ENCODE results near the gene VMO1. TPM values are rescaled to one million over a fixed set of nuclear protein-coding genes. Genes with fewer than 3 reads are reported as not detected.

The VMO1 gene
- total RNA-seq, 1 experiment from 2014 or later: 0.59 TPM

GRCh38 chr17:4772235-4772613 is 13.9 kb downstream of the VMO1 start:
- peaks cover 13% of the 10 kb centered on the region for H3K4me1 Mint-ChIP-seq (ENCODE audit: low read depth, unreplicated experiment)
- BruUV-seq (replicated peaks): no TSS peak
- no peaks in the 10 kb centered on the region for H3K36me3 Mint-ChIP-seq (ENCODE audit: insufficient read depth, unreplicated experiment)

DNA sequence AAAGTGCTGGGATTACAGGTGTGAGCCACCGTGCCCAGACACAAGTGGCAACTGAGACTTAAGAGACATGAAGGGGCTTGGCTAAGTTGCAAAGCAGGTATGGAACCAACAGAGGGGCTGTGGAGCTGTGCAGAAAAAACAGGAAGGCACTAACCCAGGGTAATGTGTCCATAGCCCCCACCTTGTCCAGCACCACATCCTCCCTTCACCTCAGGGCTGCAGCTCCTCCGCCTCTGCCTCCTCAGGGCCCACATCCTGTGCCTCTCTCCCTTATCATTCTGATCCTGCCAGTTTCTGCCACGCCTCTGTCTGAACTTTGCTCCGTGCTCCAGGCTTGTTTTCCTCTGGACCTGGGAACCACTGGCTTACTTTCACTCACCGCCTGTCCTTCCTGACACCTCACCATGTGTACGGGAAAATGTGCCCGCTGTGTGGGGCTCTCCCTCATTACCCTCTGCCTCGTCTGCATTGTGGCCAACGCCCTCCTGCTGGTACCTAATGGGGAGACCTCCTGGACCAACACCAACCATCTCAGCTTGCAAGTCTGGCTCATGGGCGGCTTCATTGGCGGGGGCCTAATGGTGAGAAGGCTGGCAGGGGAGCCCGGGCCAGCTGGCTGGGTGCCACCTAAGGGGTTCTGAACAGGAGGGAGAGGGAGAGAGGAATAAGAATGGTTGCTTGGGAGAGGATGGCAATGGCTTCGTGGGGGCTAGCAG is 14.5 kb downstream of the VMO1 start, which contains the start of gene TM4SF5:
TM4SF5 (plus strand) TSS at position 368 of the 716 bp plus-strand sequence; CDS start at position 405, 37 bp downstream.
- no TSS peak for BruUV-seq (replicated peaks)
- peak; percentile 34 for DNase-seq
- CTCF ChIA-PET: interaction anchor here (0.6 to 1.3 kb wide), 2 partner anchors 18 to 207 kb away, joined by 4 to 6 read pairs; no protein-coding TSS in a partner anchor

More at GRCh38 chr17:4772235-4772613, 13.9 kb downstream of the VMO1 start:
- intact Hi-C loops (cut with micrococcal nuclease; ENCODE audit: unreplicated experiment): no loop called here
- Mint-ChIP-seq H3K27ac (ENCODE audit: unreplicated experiment) (no peak overlapping the region), H3K27me3 (ENCODE audit: unreplicated experiment) (peaks cover 8% of the 10 kb centered on the region), H3K9me3 (ENCODE audit: low read depth, unreplicated experiment) (no peaks in the 10 kb centered on the region), H3K4me3 (ENCODE audit: low read depth, unreplicated experiment) (no peak overlapping the region)
- TF ChIP-seq, protein P1, sequence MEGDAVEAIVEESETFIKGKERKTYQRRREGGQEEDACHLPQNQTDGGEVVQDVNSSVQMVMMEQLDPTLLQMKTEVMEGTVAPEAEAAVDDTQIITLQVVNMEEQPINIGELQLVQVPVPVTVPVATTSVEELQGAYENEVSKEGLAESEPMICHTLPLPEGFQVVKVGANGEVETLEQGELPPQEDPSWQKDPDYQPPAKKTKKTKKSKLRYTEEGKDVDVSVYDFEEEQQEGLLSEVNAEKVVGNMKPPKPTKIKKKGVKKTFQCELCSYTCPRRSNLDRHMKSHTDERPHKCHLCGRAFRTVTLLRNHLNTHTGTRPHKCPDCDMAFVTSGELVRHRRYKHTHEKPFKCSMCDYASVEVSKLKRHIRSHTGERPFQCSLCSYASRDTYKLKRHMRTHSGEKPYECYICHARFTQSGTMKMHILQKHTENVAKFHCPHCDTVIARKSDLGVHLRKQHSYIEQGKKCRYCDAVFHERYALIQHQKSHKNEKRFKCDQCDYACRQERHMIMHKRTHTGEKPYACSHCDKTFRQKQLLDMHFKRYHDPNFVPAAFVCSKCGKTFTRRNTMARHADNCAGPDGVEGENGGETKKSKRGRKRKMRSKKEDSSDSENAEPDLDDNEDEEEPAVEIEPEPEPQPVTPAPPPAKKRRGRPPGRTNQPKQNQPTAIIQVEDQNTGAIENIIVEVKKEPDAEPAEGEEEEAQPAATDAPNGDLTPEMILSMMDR (IDR thresholded peaks at IDR 0.05; ENCODE audit: unreplicated experiment): no peak
- CTCF ChIA-PET: interaction anchor here (0.6 to 1.3 kb wide), 2 partner anchors 18 to 208 kb away, joined by 4 to 6 read pairs; no protein-coding TSS in a partner anchor
- no peak for DNase-seq

GRCh38 chr17:4769628-4770027 is 16.5 kb downstream of the VMO1 start:
- BruUV-seq (replicated peaks): no TSS peak
- TF ChIP-seq, protein P1 (IDR thresholded peaks at IDR 0.05; ENCODE audit: unreplicated experiment): no peak
- Mint-ChIP-seq H3K4me1 (ENCODE audit: low read depth, unreplicated experiment) (peaks cover 13% of the 10 kb centered on the region), H3K36me3 (ENCODE audit: insufficient read depth, unreplicated experiment) (no peaks in the 10 kb centered on the region), H3K9me3 (ENCODE audit: low read depth, unreplicated experiment) (no peaks in the 10 kb centered on the region), H3K27ac (ENCODE audit: unreplicated experiment) (no peak overlapping the region), H3K27me3 (ENCODE audit: unreplicated experiment) (peaks cover 10% of the 10 kb centered on the region), H3K4me3 (ENCODE audit: low read depth, unreplicated experiment) (no peak overlapping the region)
- intact Hi-C loops (cut with micrococcal nuclease; ENCODE audit: unreplicated experiment): no loop called here
- DNase-seq: no peak
- CTCF ChIA-PET: no interaction called here

More for the DNA sequence above, 14.5 kb downstream of the VMO1 start, which contains the start of gene TM4SF5:
- Mint-ChIP-seq H3K4me3 (ENCODE audit: low read depth, unreplicated experiment) (no peak within 1 kb of the TSS), H3K27me3 (ENCODE audit: unreplicated experiment) (peaks cover 8% of the 10 kb centered on the region), H3K27ac (ENCODE audit: unreplicated experiment) (no peak within 1 kb of the TSS), H3K9me3 (ENCODE audit: low read depth, unreplicated experiment) (no peaks in the 10 kb centered on the region), H3K36me3 (ENCODE audit: insufficient read depth, unreplicated experiment) (no peaks in the 10 kb centered on the region), H3K4me1 (ENCODE audit: low read depth, unreplicated experiment) (peaks cover 13% of the 10 kb centered on the region)
- TF ChIP-seq, protein P1 (IDR thresholded peaks at IDR 0.05; ENCODE audit: unreplicated experiment): no peak
- intact Hi-C loops (cut with micrococcal nuclease; ENCODE audit: unreplicated experiment): no loop called here

DNA sequence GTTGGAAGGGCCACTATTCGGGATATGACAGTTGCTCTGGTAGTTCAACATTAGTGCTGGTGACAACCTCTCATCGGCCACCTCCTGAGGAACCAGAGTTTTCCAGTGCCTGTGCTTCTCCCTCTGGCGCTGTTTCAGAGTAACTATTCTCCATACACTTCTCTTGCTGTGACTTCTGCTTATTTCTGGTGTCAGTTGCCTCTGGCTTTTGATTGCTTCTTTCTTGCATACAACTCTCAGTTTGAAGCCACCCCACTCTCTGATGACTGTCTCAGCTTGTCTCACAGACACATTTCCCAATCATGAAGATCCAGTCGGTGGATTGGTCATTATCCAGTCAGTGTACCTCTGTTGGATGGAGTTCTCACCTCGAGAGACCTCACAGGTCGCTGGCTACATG is 17.9 kb downstream of the VMO1 start:
- CTCF ChIA-PET: no interaction called here
- Mint-ChIP-seq H3K36me3 (ENCODE audit: insufficient read depth, unreplicated experiment) (no peaks in the 10 kb centered on the region), H3K27me3 (ENCODE audit: unreplicated experiment) (peaks cover 8% of the 10 kb centered on the region), H3K9me3 (ENCODE audit: low read depth, unreplicated experiment) (no peaks in the 10 kb centered on the region), H3K4me3 (ENCODE audit: low read depth, unreplicated experiment) (no peak overlapping the region), H3K27ac (ENCODE audit: unreplicated experiment) (no peak overlapping the region), H3K4me1 (ENCODE audit: low read depth, unreplicated experiment) (peaks cover 13% of the 10 kb centered on the region)
- BruUV-seq (replicated peaks): no TSS peak
- intact Hi-C loops (cut with micrococcal nuclease; ENCODE audit: unreplicated experiment): no loop called here
- DNase-seq: no peak
- TF ChIP-seq, protein P1 (IDR thresholded peaks at IDR 0.05; ENCODE audit: unreplicated experiment): no peak
